Activated CD8-positive, alpha-beta memory T cell treated with anti-CD3 and anti-CD28 coated beads, Interleukin-2, amount 50 U/mL, for 1 hour (primary cell): ENCODE measurements around the gene CHAC1.
"Not testable (repeated sequence)": the region's sequence is repeated elsewhere in the genome, so short reads cannot be mapped to it uniquely, and the experiment has no call there.

Source experiments
- DNase-seq: peaks from one replicate; pipeline ENCODE4 v3.0.0-alpha.2; 2020; ENCODE audit errors: extremely low read depth

CHAC1 gene

GRCh38 chr15:40957041-40957555, 3.8 kb downstream of the CHAC1 start:
- DNase-seq = no peak

GRCh38 chr15:40957581-40958051, 4.3 kb downstream of the CHAC1 start:
- DNase-seq = no peak

- DNase-seq = no peak
Measured at GRCh38 chr15:40958146-40958545, 4.9 kb downstream of the CHAC1 start.

GRCh38 chr15:40958723-40959122, 5.5 kb downstream of the CHAC1 start:
- DNase-seq = no peak

- DNase-seq = no peak
Measured at GRCh38 chr15:40959331-40960141, 6.3 kb downstream of the CHAC1 start.

GRCh38 chr15:40960151-40960885, 7.0 kb downstream of the CHAC1 start:
- DNase-seq = no peak

- DNase-seq = no peak
Measured at GRCh38 chr15:40960925-40961324, 7.7 kb downstream of the CHAC1 start.

GRCh38 chr15:40961740-40962139, 8.5 kb downstream of the CHAC1 start:
- DNase-seq = not testable (repeated sequence)

- DNase-seq = not testable (repeated sequence)
Measured at GRCh38 chr15:40962317-40962716, 9.0 kb downstream of the CHAC1 start.

GRCh38 chr15:40963201-40963600, 9.9 kb downstream of the CHAC1 start:
- DNase-seq = no peak

- no peak for DNase-seq
Measured at GRCh38 chr15:40964006-40964405, 10.7 kb downstream of the CHAC1 start.

GRCh38 chr15:40964634-40965033, 11.4 kb downstream of the CHAC1 start:
- DNase-seq = no peak

- DNase-seq = no peak
Measured at GRCh38 chr15:40968290-40969085, 15.2 kb downstream of the CHAC1 start.

- DNase-seq = no peak
Measured at GRCh38 chr15:40969363-40969762, 16.1 kb downstream of the CHAC1 start.

- DNase-seq = no peak
Measured at GRCh38 chr15:40974879-40975278, 21.6 kb downstream of the CHAC1 start.

GRCh38 chr15:40976819-40977218, 23.5 kb downstream of the CHAC1 start:
- no peak for DNase-seq

GRCh38 chr15:40978141-40978540, 24.9 kb downstream of the CHAC1 start:
- DNase-seq = no peak

GRCh38 chr15:40978562-40978961, 25.3 kb downstream of the CHAC1 start:
- DNase-seq = no peak

- no peak for DNase-seq
Measured at GRCh38 chr15:40981186-40981585, 27.9 kb downstream of the CHAC1 start.

- DNase-seq = no peak
Measured at GRCh38 chr15:40982855-40983254, 29.6 kb downstream of the CHAC1 start.

- no peak for DNase-seq
Measured at GRCh38 chr15:40984406-40984805, 31.1 kb downstream of the CHAC1 start.

GRCh38 chr15:40984964-40985363, 31.7 kb downstream of the CHAC1 start:
- DNase-seq = no peak
